PFSK-1 (cell line): Measurements from ENCODE around the gene GTPBP6.

Source experiments
- FOXP2 ChIP-seq: optimal IDR thresholded peaks from 2 replicates; pipeline ENCODE3; 2011; ENCODE audit warnings: borderline replicate concordance, control low read depth, inconsistent platforms; ENCODE audit not compliant: insufficient read depth; ENCODE audit errors: extremely low read length, extremely low read depth
- POLR2AphosphoS5 ChIP-seq: IDR thresholded peaks from 2 replicates; pipeline ENCODE4 v1.6.1; 2012; ENCODE audit warnings: low read depth, mild to moderate bottlenecking, control low read depth, low read length, moderate library complexity
- SIN3A ChIP-seq: IDR thresholded peaks from 2 replicates; pipeline ENCODE4 v1.6.1; 2012; ENCODE audit warnings: mild to moderate bottlenecking, low read length, moderate library complexity, borderline replicate concordance; ENCODE audit not compliant: insufficient read depth
- TAF1 ChIP-seq: IDR thresholded peaks from 2 replicates; pipeline ENCODE4 v1.6.1; 2012; ENCODE audit warnings: low read length, control low read depth, borderline replicate concordance; ENCODE audit not compliant: insufficient read depth
- TF ChIP-seq, protein P1 (sequence below), 2 experiments: IDR thresholded peaks; 2 replicates each; pipeline versions ENCODE4 v1.6.1 to v1.8.0; 2011 to 2012; ENCODE audit warnings: low read depth in 2 of 2, low read length in 2 of 2, control low read depth in 1 of 2, inconsistent platforms in 1 of 2, mild to moderate bottlenecking in 1 of 2, moderate library complexity in 1 of 2; ENCODE audit not compliant: insufficient read depth in 1 of 2

GTPBP6 gene

DNA sequence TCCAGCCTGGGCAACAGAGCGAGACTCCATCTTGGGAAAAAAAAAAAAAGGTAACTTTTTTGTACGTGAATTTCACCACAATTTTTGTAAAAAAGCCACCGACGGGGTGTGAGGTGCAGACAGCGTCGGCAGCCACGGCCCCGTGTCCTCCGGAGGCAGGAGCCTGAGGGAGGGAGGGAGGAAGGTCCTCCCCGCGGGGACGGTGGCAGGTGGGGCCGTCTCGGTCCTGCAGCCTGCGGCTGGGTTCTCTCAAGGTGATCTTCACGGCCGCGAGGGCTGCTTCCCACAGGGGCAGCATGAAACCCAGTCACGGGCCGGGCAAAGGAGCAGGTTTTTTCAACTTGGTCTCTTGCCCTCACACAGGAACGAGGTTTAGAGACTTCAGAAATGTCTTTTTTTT is 23.5 kb downstream of the GTPBP6 start:
- no peak for TF ChIP-seq FOXP2
- TF ChIP-seq, protein P1, sequence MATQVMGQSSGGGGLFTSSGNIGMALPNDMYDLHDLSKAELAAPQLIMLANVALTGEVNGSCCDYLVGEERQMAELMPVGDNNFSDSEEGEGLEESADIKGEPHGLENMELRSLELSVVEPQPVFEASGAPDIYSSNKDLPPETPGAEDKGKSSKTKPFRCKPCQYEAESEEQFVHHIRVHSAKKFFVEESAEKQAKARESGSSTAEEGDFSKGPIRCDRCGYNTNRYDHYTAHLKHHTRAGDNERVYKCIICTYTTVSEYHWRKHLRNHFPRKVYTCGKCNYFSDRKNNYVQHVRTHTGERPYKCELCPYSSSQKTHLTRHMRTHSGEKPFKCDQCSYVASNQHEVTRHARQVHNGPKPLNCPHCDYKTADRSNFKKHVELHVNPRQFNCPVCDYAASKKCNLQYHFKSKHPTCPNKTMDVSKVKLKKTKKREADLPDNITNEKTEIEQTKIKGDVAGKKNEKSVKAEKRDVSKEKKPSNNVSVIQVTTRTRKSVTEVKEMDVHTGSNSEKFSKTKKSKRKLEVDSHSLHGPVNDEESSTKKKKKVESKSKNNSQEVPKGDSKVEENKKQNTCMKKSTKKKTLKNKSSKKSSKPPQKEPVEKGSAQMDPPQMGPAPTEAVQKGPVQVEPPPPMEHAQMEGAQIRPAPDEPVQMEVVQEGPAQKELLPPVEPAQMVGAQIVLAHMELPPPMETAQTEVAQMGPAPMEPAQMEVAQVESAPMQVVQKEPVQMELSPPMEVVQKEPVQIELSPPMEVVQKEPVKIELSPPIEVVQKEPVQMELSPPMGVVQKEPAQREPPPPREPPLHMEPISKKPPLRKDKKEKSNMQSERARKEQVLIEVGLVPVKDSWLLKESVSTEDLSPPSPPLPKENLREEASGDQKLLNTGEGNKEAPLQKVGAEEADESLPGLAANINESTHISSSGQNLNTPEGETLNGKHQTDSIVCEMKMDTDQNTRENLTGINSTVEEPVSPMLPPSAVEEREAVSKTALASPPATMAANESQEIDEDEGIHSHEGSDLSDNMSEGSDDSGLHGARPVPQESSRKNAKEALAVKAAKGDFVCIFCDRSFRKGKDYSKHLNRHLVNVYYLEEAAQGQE (IDR thresholded peaks at IDR 0.05; ENCODE audit: insufficient read depth in 1 of 2, low read depth in 2 of 2, low read length in 2 of 2): no peak
- no peak for TF ChIP-seq TAF1
- no peak for TF ChIP-seq SIN3A
- no peak for TF ChIP-seq POLR2AphosphoS5

DNA sequence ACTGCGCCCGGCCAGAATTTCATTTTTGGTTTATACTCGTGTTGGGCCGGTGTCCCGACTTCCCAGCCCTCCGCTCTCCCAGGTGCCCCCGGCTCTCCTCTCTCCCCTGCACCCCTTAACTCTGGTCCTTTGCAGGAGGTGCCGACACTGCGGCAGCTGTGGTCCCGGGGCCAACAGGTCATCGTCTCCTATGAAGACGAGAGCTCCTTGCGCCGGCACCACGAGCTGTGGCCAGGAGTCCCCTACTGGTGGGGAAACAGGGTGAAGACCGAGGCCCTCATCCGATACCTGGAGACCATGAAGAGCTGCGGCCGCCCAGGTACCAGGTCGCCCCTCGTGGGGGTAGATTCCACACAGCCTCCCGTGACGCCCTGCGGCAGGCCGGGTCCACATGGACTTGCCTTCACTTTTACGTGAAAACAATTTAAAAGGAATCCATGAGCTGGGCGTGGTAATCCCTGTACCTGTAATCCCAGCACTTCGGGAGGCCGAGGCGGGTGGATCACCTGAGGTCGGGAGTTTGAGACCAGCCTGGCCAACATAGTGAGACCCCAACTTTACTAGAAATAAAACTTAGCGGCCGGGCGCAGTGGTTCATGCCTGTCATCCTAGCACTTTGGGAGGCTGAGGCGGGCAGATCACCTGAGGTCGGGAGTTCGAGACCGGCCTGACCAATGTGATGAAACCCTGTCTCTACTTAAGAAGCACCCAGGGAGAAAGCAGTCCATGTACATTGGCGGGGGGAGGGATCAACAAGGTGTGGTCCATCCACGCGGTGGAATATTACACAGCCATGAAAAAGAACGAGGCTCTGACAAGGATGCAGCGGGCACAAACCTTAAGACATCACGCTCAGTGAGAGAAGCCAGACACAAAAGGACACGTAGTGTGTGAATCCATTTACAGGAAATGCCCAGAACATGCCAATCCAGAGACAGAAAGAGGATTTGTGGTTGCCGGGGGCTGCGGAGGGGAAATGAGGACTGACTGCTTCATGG is 25.4 kb downstream of the GTPBP6 start:
- TF ChIP-seq, protein P1 (IDR thresholded peaks at IDR 0.05; ENCODE audit: insufficient read depth in 1 of 2, low read depth in 2 of 2, low read length in 2 of 2): no peak
- TF ChIP-seq TAF1 (no peak), POLR2AphosphoS5 (no peak), SIN3A (no peak), FOXP2 (no peak)

DNA sequence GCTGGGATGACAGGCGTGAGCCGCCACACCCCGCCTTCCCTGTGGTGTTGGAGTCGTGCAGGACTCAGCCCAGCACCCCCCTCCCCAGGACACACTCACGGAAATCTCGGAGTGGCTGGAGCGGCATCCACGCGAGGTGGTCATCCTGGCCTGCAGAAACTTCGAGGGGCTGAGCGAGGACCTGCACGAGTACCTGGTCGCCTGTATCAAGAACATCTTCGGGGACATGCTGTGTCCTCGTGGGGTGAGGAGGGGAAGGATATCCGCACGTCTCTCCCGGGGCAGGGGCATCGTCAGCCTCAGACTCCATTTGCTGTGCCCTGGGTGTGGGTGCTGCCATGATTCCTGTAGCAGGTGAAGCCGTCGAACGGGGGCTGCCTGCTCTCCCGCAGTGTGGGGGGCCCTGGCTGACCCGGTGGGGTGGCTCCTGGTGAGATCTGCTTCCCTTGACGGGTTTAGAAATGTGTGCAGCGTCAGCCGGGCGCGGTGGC is 27.1 kb downstream of the GTPBP6 start:
- TF ChIP-seq, protein P1 (IDR thresholded peaks at IDR 0.05; ENCODE audit: insufficient read depth in 1 of 2, low read depth in 2 of 2, low read length in 2 of 2): no peak
- TF ChIP-seq SIN3A (no peak), POLR2AphosphoS5 (no peak), TAF1 (no peak), FOXP2 (no peak)

DNA sequence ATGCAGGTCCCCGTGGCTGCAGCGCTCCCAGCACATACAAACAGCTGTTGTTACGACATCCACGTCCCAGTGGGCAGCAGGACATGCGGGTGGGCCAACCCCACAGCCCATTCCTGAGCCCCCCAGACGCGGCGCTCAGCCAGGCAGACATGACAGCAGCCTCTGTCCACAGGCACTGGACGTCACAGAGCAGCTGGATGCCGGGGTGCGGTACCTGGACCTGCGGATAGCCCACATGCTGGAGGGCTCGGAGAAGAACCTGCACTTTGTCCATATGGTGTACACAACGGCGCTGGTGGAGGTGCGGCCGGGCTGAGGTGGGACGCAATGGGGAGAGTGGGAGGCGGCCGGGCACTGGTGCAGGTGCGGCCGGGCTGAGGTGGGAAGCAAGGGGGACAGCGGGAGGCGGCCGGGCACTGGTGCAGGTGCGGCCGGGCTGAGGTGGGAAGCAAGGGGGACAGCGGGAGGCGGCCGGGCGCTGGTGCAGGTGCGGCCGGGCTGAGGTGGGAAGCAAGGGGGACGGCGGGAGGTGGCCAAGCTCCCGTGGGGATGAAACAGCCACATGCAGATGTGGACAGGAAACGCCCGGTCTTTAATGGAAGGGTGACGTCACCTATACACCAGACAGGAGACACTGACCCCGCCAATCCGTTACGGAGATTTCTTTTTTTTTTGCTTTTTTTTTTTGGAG is 28.0 kb downstream of the GTPBP6 start:
- TF ChIP-seq SIN3A: no peak
- TF ChIP-seq, protein P1 (IDR thresholded peaks at IDR 0.05; ENCODE audit: insufficient read depth in 1 of 2, low read depth in 2 of 2, low read length in 2 of 2): no peak
- TF ChIP-seq POLR2AphosphoS5: no peak
- TF ChIP-seq TAF1: no peak
- no peak for TF ChIP-seq FOXP2
